ENCODE results near the gene RGS1.
A peak's percentile ranks its signal among the peaks of the same experiment; 100 is the strongest.

The RGS1 gene

DNA sequence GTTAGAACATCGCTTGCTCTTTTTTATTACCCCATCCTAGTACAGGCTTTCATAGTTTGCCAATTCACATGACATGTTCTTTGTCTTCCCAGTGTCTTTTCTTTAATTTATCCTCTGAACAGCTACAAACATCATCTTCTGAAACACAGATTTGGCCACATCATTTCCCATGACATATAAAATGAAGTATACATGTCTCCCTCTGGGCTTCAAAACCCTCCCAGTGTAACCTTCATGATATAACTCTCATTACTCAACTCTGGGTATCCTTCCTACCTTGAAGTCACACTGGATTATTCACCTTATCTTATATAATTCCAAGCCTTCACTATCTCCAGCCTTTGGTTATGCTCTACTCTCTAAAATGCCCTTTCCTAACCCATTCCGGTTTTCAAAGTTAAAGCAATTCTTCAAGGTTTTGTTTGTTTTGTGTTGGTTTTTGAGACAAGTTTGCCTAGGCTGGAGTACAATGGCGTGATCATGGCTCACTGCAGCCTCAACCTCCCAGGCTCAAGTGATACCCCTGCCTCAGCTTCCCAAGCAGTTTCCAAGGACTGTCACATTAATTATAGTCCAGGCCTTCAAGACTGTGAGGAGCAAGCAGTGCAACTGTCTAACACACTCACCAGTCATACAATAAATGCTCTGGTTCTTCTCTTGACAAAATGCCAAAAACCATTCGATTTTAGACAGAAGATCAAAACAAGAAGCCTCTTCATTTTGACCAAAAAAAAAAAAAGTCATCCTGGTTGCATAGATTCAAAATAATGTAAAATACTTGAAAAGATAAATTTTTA is 5.8 kb downstream of the RGS1 start:
- DNase-seq (ENCODE audit: low read depth): no peak

DNA sequence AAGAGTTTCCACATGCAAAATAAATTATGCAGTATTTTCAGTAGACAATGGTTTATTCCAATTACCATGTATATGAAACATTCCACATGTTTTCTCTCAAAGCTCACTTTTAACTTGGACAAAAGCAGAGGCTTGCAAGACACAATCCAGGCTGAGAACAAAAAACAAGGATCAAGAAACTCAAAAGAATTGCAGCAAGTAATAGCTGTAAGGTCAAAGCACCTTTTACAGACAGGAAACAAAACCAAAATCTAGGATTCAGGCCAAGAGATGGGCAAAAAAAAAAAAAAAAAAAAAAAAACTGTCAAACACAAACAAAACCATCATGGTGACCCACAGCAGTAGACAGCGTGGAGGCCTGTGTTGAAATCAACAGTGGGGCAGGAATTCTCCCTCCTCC is 9.3 kb downstream of the RGS1 start:
- DNase-seq (ENCODE audit: low read depth): no peak

DNA sequence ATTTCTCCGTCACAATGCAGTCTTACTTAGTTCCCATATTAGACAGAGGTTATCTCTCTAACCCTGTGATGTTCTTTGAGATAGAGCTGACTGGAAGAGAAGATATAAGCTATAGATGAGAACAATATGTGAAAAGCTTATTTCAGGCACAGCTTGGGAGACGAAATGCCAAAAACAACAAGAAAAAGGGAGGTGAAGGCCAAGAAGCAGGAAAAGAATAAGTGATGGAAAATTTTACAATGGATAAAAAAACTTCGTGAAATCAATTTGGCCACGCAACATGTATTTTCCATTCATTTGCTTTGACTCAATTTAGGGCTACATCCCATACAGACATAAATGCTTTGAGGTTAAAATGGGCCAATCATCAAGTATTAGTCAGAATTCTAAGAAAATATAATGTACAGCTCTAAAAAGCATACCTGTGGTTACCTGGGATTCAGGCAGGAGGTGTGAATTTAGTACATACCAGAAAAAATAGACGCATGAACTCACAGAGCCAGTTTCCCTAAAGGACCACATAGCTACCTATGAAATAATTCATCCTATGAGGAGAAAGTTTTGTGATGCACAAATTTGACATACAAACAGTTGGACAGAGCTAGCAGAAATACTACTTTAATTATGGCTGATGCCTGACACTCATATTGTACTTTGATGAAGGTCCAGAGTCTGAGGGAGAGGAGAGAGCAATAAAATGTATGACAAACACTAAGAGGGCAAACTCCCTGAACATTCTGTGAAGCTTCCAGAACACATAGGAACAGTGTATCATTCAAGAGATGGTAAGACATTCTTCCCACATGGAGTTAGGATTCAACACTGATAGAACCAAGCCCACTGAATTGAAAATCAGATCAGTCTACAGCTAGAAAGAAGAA is 12.1 kb downstream of the RGS1 start:
- DNase-seq (ENCODE audit: low read depth): no peak

DNA sequence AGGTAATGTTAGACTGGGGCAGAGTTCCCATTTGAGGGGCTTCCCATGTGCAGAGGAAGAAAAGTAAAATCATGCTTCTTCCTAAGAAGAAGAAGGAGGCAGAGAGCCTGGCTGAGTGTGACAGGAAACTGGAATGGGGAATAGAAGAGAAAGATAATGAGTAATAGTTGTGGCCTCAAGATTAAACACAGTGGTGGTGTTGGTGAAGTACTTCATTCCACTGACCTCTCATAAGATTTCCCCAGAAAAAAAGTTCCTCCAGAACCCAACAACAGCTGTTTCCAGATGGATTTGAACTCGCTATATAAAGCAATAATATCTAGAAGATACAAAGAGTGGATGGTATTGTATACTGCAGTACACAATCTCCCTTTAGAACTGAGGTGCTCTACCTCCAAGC is 13.0 kb downstream of the RGS1 start:
- no peak for DNase-seq (ENCODE audit: low read depth)

DNA sequence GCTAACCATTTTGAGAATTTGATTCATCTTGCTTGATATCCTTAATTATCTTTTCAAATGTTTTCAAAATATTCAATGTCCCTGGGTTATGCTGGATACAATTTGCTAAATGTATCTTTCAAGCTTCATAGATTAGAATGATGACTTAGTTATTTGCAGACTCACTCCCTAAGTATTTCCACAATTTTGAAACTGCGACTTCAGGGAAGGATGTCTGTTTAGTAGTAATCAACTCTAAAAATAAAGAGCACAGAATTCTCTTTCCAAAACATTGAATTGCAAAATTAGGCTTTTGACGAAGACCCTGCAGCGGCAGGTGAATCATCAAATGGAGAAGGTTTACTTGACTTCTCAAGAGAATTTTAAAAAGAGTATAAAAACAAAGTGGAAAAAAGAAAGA is 14.2 kb downstream of the RGS1 start:
- DNase-seq (ENCODE audit: low read depth): no peak

DNA sequence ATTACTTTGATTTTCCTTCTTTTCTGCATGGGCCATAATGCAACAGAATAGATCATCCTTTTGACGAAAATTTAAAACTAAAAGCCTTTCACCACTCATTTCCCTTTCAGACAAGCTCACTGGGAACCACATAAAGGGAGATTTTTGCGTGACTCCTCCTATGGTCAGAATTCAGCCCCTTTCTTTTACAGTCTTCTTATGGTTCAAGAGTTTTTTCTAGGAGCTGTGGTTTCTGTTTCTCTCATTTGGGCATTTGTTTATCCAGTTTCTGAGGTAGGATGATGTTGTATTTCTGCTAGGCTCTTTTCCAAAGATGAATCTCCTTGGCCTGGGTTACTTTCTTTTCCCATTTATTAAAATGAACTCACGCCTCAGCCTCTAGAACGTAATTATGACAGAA is 16.9 kb downstream of the RGS1 start:
- no peak for DNase-seq (ENCODE audit: low read depth)

DNA sequence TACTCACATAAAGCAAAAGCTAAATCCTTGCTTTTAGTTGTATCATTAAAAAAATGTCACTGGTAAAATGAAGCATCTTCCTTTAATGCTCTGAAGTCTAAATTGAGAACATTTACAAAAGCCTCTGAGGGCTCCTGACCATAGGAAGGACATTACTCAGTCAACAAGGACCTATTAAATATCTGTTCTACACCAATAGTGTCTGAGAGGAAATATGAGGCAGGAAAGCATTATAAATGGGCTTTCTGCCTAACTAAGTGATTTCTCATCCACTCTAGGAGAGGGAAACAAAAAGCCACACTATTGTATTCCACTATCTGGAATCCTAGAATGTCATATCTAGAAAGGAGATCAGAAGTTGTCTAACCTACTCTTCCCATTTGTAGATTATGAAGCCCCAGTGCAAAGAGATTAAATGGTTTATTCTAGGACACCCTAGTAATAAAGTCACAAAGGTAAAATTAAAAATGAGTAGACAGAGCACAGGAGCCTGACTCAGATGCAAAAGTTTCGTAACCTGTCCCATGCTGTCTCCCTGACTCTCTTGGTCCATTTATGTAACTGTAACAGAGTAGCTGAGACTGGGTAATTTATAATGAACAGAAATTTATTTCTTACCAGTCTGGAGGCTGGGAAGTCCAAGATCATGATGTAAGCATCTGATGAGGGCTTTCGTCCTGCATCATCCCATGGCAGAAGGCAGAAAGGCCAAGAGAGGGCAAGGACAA is 17.6 kb downstream of the RGS1 start:
- no peak for DNase-seq (ENCODE audit: low read depth)

DNA sequence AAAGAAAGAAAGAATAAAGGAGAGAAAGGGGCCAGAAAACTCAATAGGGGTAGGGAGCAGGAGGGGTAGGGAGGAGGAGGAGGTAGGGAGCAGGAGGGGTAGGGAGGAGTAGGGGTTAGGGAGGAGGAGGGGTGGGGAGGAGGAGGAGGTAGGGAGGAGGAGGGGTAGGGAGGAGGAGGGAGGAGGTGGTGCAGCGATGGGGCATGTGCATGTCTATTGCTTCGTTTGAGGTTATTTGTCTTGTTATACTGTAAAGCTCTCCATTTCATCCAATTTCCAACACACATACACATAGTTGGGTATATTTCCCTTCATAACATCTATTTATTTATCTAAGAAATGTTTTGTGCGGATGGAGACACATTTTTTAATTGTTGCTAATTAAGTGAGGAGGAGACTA is 19.7 kb downstream of the RGS1 start:
- no peak for DNase-seq (ENCODE audit: low read depth)

DNA sequence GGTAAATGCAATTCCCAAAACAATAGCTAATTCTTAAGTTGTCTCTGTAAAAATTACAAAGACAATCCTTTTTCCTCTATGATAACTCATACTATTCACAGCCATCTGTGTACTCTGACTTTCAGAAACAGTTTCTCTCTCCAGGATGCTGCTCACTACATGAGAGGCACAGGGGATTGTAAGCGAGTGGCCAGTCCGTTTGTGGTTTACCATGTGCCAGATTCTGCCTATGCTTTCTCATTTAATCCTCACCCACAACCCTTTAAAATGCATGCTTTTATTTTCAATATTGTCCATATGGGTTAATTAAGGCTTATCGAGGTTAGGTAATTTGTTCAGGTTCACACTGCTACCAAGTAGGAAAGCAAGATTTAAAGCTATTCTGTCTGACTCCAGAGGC is 23.0 kb downstream of the RGS1 start:
- no peak for DNase-seq (ENCODE audit: low read depth)

DNA sequence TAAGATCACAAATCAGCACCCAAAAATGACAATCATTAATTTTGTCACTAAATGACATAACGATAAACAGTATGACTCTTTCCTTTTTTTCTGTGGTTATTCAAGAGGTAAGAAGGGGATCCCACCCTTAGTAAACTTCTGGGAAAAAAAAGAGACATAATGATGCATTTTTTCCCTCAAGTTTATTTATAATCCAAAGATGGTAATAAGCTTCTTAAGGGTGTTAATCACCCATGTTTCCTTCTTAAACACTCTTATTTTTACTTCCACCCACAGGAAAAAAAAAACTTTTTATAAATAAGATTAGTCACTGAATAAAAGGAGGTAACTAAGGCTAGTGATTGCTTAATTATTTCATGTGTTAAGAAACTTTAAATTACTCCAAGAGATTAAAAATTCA is 24.7 kb downstream of the RGS1 start:
- no peak for DNase-seq (ENCODE audit: low read depth)

DNA sequence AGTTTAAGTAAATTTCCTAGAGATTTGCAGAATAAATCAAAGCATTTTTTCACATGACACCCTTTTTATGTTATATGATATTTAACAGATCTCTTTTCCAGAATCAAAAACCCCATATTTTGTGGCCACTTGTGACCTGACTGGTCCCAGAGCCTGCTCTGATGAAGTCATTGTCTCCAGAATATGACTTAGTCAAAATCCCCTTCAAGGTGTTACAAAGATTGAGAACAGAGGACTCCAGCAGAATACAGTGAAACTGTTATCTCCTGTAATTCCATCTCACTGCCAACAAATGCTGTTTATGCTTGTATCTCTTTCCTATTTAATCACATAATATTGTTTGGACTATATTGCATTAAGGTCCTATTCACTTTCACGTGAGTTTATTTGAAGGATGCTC is 25.6 kb downstream of the RGS1 start:
- DNase-seq (ENCODE audit: low read depth): no peak

DNA sequence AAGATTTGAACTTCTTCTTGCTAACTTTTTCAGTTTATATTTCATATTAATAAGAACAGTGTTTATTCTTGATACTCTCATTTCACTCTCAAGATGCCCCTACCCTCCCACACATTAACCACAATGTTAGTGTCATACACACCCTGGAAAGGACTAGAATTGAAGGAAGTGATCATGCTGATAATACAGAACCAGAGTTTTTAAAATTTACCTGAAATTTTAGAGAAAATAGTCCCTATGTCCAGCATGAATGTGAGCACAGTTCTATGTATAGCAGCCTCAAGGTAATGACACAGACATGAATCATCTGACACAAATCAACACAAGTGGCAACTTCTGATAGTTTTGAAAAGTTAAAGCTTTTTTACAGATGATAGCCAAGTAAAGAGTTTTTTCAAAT is 26.0 kb downstream of the RGS1 start:
- DNase-seq (ENCODE audit: low read depth): no peak

DNA sequence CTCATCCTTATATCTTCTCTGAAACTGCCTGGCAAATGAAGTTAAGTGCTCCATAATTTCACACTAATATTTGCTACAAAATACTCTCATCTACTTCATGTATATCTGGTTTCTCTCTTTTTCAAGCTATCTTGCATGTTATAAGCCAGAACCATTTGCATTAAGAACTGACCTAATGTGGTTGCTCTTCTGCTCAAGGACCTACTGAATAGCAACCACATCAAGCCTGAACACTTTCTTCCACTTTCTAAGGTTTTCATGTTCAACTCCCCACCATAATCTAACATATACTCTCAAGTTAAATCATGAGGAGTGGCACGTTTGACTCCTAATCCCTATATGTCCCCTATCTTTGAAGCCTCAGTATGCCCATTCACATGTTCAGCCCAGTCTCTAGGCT is 27.2 kb downstream of the RGS1 start:
- DNase-seq (ENCODE audit: low read depth): no peak

DNA sequence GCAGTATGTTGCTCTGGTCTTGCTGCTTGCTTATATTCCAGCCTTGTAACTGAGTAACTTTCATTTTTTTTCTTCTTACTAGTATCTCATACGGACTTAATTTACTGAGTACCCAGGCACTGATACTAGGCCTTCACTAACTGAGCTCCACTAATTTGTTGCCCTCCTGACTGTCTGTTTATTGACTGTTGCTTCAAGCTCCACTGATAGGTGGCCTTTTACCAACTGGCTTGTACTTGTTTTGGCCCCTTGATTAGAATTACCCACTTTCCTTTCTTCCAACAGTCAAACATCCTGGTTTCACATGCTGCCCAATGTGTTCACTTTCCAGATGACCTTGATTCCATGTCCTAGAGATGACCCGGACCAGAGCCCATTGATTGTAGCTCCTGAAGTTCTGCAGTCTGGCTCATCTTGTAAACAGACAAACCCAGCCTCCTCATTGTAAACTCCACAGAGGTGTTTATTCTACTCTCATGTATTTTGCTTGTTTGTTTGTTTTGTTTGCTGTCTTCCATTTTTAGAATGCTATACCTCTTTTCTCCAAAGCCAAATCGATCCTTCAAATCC is 27.7 kb downstream of the RGS1 start:
- DNase-seq (ENCODE audit: low read depth): no peak

DNA sequence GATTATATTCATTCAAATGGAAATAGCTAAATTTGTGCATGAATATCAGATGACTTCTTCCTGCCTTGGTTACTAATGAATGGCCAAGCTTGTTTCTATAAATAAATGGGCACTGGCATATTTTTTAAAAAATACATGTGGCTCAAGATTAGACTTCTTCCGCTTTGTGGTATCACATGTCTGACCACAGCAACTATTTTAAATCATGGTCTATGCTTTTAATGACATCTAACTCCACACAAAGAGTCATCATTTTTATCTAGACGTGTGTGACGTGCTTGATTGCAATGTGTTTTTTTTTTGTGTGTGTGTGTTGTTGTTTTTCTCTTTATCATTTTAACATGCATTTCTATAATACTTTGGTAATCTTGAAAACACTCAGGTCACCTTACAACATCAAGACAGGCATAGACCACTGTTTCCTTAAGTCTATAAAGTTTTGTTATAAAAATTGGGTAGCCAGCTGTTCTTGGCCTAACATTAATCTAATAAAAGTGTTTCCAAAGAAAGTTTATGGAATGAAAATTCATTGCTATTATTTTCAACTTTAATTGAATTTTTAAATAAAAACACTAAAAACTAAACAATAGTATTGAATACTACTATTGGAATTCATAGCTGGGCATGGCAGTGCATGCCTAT is 29.5 kb downstream of the RGS1 start:
- DNase-seq (ENCODE audit: low read depth): no peak

DNA sequence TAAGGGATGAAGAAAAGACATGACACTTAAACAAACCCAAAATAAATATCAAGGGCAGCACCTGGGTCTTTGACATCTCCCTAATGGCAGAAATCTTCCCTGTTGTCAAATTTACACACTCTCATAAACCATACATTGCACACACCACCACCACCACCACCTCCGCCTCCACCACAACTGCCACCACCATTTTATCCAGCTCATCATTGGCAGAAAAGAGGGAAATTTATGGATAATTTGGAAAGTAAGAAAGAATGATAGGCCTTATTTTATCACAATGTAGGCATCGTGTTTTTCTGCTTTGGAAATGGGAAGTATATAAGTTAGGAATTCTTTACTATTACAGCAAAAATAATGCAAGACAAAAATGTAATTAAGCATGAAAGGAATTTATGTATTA is 33.1 kb downstream of the RGS1 start:
- DNase-seq (ENCODE audit: low read depth): no peak

DNA sequence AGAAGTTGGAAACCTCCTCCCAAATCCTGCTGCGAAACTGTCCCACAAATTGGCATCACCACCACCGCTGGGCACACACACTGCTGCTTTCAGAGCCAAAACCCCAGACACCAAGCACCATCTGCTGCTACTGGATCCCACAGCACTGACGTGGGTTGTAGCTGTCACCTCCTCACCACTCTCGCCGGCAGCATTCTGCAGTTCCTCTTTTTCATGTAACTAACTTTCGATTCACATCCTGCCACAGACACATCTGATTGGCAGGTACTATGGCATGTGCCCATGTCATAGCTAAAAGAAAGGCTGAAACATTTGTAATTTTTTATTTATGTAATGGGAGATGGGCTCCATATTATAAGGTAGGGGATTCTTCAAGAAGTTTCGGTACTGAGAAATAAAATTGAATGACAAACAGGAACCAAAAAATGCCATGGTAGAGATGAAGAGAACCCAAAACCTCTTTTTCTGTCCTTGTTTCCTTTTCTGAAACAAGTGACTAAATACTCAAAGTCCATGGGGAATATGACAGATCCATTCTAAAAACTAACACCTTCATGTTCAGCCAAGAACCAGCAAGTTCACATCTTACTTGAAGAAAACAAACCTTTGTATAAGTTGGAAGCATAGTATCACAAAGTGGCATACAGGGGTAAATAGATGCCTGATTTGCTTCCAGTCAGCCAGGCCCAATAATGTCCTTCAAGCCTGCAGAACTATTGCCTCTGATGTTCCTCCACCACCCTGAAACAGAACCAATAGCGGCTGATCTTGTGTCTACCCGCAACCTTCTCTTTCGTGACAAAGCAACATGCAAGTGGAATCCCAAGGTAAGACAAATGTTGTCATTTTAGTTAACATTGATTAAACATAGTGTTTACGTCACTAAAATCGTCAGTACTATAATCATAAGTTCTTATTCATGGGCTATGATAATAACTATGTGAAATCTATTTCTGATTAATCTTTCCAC is 33.8 kb downstream of the RGS1 start:
- DNase-seq (ENCODE audit: low read depth): peak; percentile 38

DNA sequence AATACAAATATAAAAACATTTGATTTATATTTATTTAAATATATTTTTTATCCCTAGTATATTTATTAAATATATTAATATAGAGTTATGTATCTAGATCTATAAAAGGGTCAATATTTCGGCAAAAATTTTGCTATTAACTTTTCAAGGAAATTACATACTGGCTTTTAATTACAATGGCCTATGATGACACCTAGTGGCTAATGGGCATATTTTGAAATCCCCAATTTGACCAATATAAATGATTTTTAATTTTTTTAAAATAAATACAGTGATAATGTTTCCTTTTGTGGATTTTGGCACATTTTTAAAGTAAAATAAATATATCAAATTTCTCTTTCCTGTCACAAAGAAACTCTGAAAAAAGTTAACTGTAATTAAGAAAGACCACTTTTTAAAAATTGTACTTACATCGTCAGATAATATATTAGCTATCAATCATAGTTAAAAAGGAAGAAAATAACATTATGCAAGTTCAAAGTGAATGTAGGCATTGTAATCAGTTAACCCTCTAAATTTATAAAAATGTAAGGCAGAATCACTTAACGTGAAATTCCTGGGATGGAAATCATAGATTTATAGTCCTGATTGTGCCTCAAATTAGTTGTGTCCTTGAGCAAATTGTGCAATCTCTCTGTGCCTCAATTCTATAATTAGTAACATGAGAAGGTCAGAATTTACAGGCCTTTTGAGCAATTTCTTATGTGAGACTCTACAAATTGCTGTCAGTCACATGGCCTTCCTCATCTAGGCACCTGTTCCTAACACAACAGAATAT is 34.7 kb downstream of the RGS1 start:
- DNase-seq (ENCODE audit: low read depth): no peak

DNA sequence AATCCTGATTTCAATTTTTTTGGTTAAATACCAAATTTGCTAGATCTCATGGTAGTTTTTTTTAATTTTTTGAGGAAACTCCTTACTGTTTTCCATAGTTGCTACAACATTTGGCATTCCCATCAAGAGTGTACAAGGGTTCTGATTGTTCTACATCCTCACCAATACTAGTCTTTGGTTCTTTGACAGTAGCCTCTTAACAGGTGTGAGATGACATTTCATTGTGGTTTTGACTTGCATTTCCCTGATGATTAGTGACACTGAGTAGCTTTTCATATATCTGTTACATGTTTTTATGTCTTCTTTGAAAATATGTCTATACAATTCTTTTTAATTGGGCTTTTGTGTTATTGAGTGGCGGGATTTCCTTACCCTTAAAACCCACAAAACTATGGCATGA is 39.5 kb downstream of the RGS1 start:
- DNase-seq (ENCODE audit: low read depth): no peak

DNA sequence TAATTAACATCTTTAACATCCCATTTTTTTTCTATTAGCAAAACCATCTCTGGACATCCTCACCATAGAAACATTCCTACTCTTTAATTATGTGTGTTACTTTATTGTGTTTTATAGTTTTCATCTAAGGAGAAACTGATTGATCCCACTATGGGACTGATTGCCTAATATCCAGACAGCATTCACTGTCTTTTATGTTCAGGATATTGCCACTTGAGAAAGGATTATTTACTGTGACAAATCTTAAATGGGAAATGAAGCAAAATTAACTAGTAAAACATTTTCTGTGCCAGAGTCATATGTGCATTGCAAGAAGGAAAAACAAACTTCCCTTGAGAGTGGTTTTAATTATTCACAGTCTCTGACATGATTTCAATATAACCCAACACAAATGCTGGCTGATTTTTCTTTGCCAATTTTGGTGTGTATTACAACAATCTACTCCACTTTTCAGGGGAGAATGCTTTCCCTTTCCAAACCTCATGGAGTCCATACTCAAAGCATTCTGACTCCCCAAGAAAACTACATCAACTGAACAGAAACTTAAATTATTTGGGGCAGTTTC is 44.6 kb downstream of the RGS1 start:
- DNase-seq (ENCODE audit: low read depth): no peak

Measured in T-helper 22 cell (primary cell).